BE2C (cell line): ENCODE measurements around the gene CLDN3.
"Not testable (repeated sequence)": the region's sequence is repeated elsewhere in the genome, so short reads cannot be mapped to it uniquely, and the experiment has no call there.

ENCODE experiments used
- DNase-seq: peaks from one replicate; pipeline ENCODE4 v3.0.0-alpha.2; 2020
- H3K27me3 ChIP-seq: fragments of 250-450 bp; sonication (Bioruptor Pico); 2 replicates; pipeline ENCODE4 v1.5.1; 2020; ENCODE audit warnings: mild to moderate bottlenecking
- H3K36me3 ChIP-seq: fragments of 250-450 bp; sonication (Bioruptor Pico); 2 replicates; pipeline ENCODE4 v1.5.1; 2020; ENCODE audit warnings: mild to moderate bottlenecking
- H3K4me1 ChIP-seq: fragments of 250-450 bp; sonication (Bioruptor Pico); 2 replicates; pipeline ENCODE4 v1.5.1; 2020
- H3K4me3 ChIP-seq: 2 replicates; pipeline ENCODE4 v1.5.1; 2011; ENCODE audit warnings: low read depth, low read length
- H3K9me3 ChIP-seq: fragments of 250-450 bp; sonication (Bioruptor Pico); 2 replicates; pipeline ENCODE4 v1.5.1; 2020
- CTCF ChIP-seq: IDR thresholded peaks from 2 replicates; pipeline ENCODE4 v1.5.1; 2012; ENCODE audit warnings: mild to moderate bottlenecking, low read depth, low read length

CLDN3 gene

GRCh38 chr7:73723813-73724212 lies 46.3 kb downstream of the CLDN3 start:
- Histone ChIP-seq H3K36me3 (no peaks in the 10 kb centered on the region), H3K27me3 (no peaks in the 10 kb centered on the region; the same call in 1 of the 2 replicates), H3K4me3 (no peak overlapping the region), H3K9me3 (no peaks in the 10 kb centered on the region), H3K4me1 (no peaks in the 10 kb centered on the region; the same call in 1 of the 2 replicates)
- DNase-seq, result no peak
- no peak for TF ChIP-seq CTCF

- no peaks in the 10 kb centered on the region for H3K9me3 ChIP-seq
- no peaks in the 10 kb centered on the region; the same call in 1 of the 2 replicates for H3K4me1 ChIP-seq
- DNase-seq, result no peak
- no peaks in the 10 kb centered on the region for H3K27me3 ChIP-seq
- no peak overlapping the region for H3K4me3 ChIP-seq
- H3K36me3 ChIP-seq, result no peaks in the 10 kb centered on the region
- no peak for TF ChIP-seq CTCF
Observed at GRCh38 chr7:73722785-73723184, 47.3 kb downstream of the CLDN3 start.

- H3K27me3 ChIP-seq, DNase-seq, H3K36me3 ChIP-seq, H3K4me1 ChIP-seq, H3K9me3 ChIP-seq, H3K4me3 ChIP-seq: not testable (repeated sequence)
Observed at GRCh38 chr7:73722182-73722581, 47.9 kb downstream of the CLDN3 start.

- TF ChIP-seq CTCF, result no peak
- no peaks in the 10 kb centered on the region for H3K27me3 ChIP-seq
- no peaks in the 10 kb centered on the region for H3K36me3 ChIP-seq
- peaks cover 5% of the 10 kb centered on the region for H3K4me1 ChIP-seq
- DNase-seq, result no peak
- H3K9me3 ChIP-seq, result no peaks in the 10 kb centered on the region
- no peak overlapping the region for H3K4me3 ChIP-seq
Observed at GRCh38 chr7:73721377-73721817, 48.7 kb downstream of the CLDN3 start.

GRCh38 chr7:73720443-73720842 lies 49.6 kb downstream of the CLDN3 start:
- H3K9me3 ChIP-seq, H3K36me3 ChIP-seq, H3K27me3 ChIP-seq, DNase-seq, H3K4me3 ChIP-seq: not testable (repeated sequence)
- H3K4me1 ChIP-seq, result peaks cover 12% of the 10 kb centered on the region

- H3K36me3 ChIP-seq, result no peaks in the 10 kb centered on the region
- TF ChIP-seq CTCF, result no peak
- no peaks in the 10 kb centered on the region for H3K9me3 ChIP-seq
- no peak for DNase-seq
- H3K4me3 ChIP-seq, result peak overlapping the region; percentile 45
- peaks cover 12% of the 10 kb centered on the region for H3K4me1 ChIP-seq
- no peaks in the 10 kb centered on the region for H3K27me3 ChIP-seq
Observed at GRCh38 chr7:73719806-73720169, 50.3 kb downstream of the CLDN3 start.
